Stimulated activated naive B cell treated with anti-CD40 and anti-IgM and Interleukin-4, amounts not matched to agents 10 μg/mL and 1 μg/mL and 100 μg/mL, for 72 hours (primary cell): Measurements from ENCODE around the gene ZNF764.

Experiments
- ATAC-seq, 2 donors: fragments of 150-1000 bp; cut with Tn5 transposase; replicated peaks; 2 replicates each; pipeline ENCODE4 v1.10.0; 2021; ENCODE audit warnings: moderate library complexity in 1 of 2
- DNase-seq: peaks from one replicate; pipeline ENCODE4 v3.0.0; 2021
- H3K27ac Mint-ChIP-seq: one replicate; pipeline ENCODE4 v1.8.0; 2022; ENCODE audit warnings: mild to moderate bottlenecking, mixed read lengths
- H3K27me3 Mint-ChIP-seq, 2 donors: one replicate each; pipeline ENCODE4 v1.8.0; 2022; ENCODE audit warnings: mixed read lengths in 2 of 2
- H3K36me3 Mint-ChIP-seq, 2 donors: one replicate each; pipeline ENCODE4 v1.8.0; 2022; ENCODE audit warnings: mixed read lengths in 2 of 2, mild to moderate bottlenecking in 1 of 2
- H3K4me1 Mint-ChIP-seq, 2 donors: one replicate each; pipeline ENCODE4 v1.8.0; 2022; ENCODE audit warnings: mixed read lengths in 2 of 2, mild to moderate bottlenecking in 1 of 2
- H3K4me3 Mint-ChIP-seq, 2 donors: one replicate each; pipeline ENCODE4 v1.8.0; 2022; ENCODE audit warnings: mild to moderate bottlenecking in 2 of 2, mixed read lengths in 2 of 2, moderate library complexity in 1 of 2
- H3K9me3 Mint-ChIP-seq, 2 donors: one replicate each; pipeline ENCODE4 v1.8.0; 2022; ENCODE audit warnings: mixed read lengths in 2 of 2, mild to moderate bottlenecking in 1 of 2

The ZNF764 gene

GRCh38 chr16:30585022-30585399, 26.8 kb upstream of the ZNF764 start:
- Mint-ChIP-seq H3K4me3 (peak overlapping the region; percentile 96 to 97), H3K36me3 (peaks cover 15 to 17% of the 10 kb centered on the region in 2 donors), H3K4me1 (peaks cover 7 to 33% of the 10 kb centered on the region in 2 donors), H3K9me3 (no peaks in the 10 kb centered on the region), H3K27me3 (no peaks in the 10 kb centered on the region), H3K27ac (peak overlapping the region; percentile 97)
- ATAC-seq (peak; percentile 35 to 43), DNase-seq (no peak)

GRCh38 chr16:30582611-30583340, 24.6 kb upstream of the ZNF764 start:
- Mint-ChIP-seq H3K36me3 (peaks cover 13 to 17% of the 10 kb centered on the region in 2 donors), H3K27ac (peak overlapping the region; percentile 57), H3K27me3 (no peaks in the 10 kb centered on the region), H3K4me3 (no peak overlapping the region), H3K4me1 (peaks cover 7 to 33% of the 10 kb centered on the region in 2 donors), H3K9me3 (no peaks in the 10 kb centered on the region)
- ATAC-seq = no peak
- DNase-seq = no peak

DNA sequence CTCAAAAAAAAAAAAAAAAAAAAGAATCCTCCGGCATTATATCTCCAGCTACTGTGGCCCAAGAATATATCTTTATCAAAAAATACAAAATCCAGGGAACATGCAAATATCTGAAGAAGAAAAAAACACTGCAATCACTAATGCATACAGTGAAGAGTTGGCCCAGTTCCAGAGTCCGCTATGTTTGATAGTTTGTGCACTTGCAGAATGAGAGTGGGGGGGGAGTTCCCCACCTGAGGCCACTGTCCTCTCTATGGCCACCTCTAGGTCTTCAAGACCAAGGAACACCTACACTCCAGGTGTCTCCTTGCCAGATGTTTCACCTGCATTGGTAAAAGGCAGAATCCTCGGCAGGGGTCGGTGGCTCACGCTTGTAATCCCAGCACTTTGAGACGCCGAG, 23.3 kb upstream of the ZNF764 start:
- Mint-ChIP-seq H3K27me3 (no peaks in the 10 kb centered on the region), H3K4me3 (no peak overlapping the region), H3K4me1 (peaks cover 7 to 33% of the 10 kb centered on the region in 2 donors), H3K36me3 (peaks cover 13 to 17% of the 10 kb centered on the region in 2 donors), H3K9me3 (no peaks in the 10 kb centered on the region), H3K27ac (no peak overlapping the region)
- DNase-seq (no peak), ATAC-seq (no peak)

DNA sequence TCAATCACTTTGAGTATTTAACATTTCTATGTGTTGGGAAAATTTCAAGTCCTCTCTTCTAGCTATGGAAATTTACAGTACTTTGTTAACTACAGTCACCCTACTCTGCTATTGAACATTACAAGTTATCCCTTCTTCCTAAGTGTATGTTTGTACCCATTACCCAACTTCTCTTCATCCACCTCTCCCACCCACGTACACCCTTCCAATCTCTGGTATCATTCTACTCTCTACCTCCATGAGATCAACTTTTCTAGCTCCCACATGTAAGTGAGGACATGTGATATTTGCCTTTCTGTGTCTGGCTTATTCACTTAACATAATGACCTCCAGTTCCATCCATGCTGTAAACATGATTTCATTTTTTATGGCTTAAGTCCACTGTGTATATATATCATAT, 16.5 kb upstream of the ZNF764 start:
- Mint-ChIP-seq H3K27me3 (no peaks in the 10 kb centered on the region), H3K9me3 (no peaks in the 10 kb centered on the region), H3K36me3 (peaks cover 0 to 4% of the 10 kb centered on the region in 2 donors), H3K4me1 (peaks cover 8 to 10% of the 10 kb centered on the region in 2 donors), H3K4me3 (no peak overlapping the region), H3K27ac (peak overlapping the region; percentile 22)
- ATAC-seq (no peak), DNase-seq (no peak)

GRCh38 chr16:30571445-30572322, 13.5 kb upstream of the ZNF764 start, which contains the start of gene ZNF688:
Gene ZNF688, minus strand, starts transcription at chr16:30571714. Its CDS starts 85 bp downstream, at chr16:30571629.
- DNase-seq (peak; percentile 92), ATAC-seq (peak; percentile 87 to 91)
- Mint-ChIP-seq H3K36me3 (peaks cover 0 to 4% of the 10 kb centered on the region in 2 donors), H3K4me3 (peak within 1 kb of the TSS; percentile 90 to 96), H3K4me1 (peaks cover 23 to 33% of the 10 kb centered on the region in 2 donors), H3K27ac (peak within 1 kb of the TSS; percentile 97), H3K27me3 (no peaks in the 10 kb centered on the region), H3K9me3 (no peaks in the 10 kb centered on the region)

DNA sequence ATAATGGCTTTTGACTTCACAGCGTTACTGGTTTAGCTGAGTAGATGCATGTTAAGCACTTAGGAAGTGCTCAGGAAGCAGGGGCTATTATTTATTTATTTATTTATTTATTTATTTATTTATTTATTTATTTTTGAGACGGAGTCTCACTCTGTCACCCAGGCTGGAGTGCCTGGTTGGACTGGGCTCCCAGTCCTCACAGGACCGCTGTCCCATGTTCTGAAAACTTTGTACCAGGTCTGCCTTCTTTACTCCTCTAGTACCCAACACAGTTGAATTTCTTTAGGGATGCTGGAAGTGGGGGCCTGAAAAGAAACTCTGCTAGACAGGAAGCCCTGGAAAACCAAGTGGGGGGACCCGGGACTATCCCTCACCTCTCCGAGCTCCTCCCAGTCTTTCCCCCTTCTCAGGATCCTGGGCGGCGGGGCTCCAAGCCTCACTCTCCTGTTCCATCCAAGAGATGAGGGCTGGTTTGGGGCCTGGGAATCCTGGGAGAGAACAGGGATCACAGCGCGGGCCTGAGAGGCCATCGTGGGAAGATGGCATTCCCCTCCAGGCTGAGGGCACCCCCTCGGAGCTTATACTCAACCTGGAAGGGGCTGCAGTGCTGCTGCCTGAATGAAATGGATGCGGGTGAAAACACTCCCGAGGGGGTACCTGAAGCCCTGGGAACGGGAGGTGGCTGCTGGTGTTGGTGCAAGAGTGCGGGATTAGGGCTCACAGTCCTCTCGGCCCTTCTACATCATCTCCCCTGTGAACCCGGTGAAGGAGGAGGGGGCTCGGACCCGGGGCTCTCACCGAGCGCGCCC, 12.7 kb upstream of the ZNF764 start:
- peaks cover 0 to 4% of the 10 kb centered on the region in 2 donors for H3K36me3 Mint-ChIP-seq
- ATAC-seq (no peak), DNase-seq (no peak)

GRCh38 chr16:30569746-30570635, 11.8 kb upstream of the ZNF764 start:
- no peaks in the 10 kb centered on the region for H3K27me3 Mint-ChIP-seq
- peaks cover 23 to 33% of the 10 kb centered on the region in 2 donors for H3K4me1 Mint-ChIP-seq
- peaks cover 0 to 4% of the 10 kb centered on the region in 2 donors for H3K36me3 Mint-ChIP-seq
- H3K9me3 Mint-ChIP-seq = no peaks in the 10 kb centered on the region
- ATAC-seq = no peak
- H3K4me3 Mint-ChIP-seq = no peak overlapping the region
- H3K27ac Mint-ChIP-seq = no peak overlapping the region
- no peak for DNase-seq

More for the DNA sequence above, 12.7 kb upstream of the ZNF764 start:
- peaks cover 23 to 33% of the 10 kb centered on the region in 2 donors for H3K4me1 Mint-ChIP-seq
- H3K4me3 Mint-ChIP-seq = peak overlapping the region; percentile 90 to 96
- H3K27me3 Mint-ChIP-seq = no peaks in the 10 kb centered on the region
- H3K9me3 Mint-ChIP-seq = no peaks in the 10 kb centered on the region
- peak overlapping the region; percentile 97 for H3K27ac Mint-ChIP-seq

GRCh38 chr16:30569281-30569680, 11.1 kb upstream of the ZNF764 start:
- no peak for DNase-seq
- Mint-ChIP-seq H3K27me3 (no peaks in the 10 kb centered on the region), H3K27ac (peak overlapping the region; percentile 44), H3K4me1 (peaks cover 21 to 33% of the 10 kb centered on the region in 2 donors), H3K4me3 (no peak overlapping the region), H3K36me3 (no peaks in the 10 kb centered on the region), H3K9me3 (no peaks in the 10 kb centered on the region)
- ATAC-seq = no peak

- peak; percentile 19 to 35 for ATAC-seq
- peak overlapping the region; percentile 87 for H3K27ac Mint-ChIP-seq
- no peaks in the 10 kb centered on the region for H3K36me3 Mint-ChIP-seq
- peaks cover 20 to 33% of the 10 kb centered on the region in 2 donors for H3K4me1 Mint-ChIP-seq
- DNase-seq = no peak
- no peaks in the 10 kb centered on the region for H3K9me3 Mint-ChIP-seq
- peak overlapping the region in 1 of 2 donors; percentile 36 for H3K4me3 Mint-ChIP-seq
- H3K27me3 Mint-ChIP-seq = no peaks in the 10 kb centered on the region
Measured at GRCh38 chr16:30567991-30568638, 9.9 kb upstream of the ZNF764 start.

DNA sequence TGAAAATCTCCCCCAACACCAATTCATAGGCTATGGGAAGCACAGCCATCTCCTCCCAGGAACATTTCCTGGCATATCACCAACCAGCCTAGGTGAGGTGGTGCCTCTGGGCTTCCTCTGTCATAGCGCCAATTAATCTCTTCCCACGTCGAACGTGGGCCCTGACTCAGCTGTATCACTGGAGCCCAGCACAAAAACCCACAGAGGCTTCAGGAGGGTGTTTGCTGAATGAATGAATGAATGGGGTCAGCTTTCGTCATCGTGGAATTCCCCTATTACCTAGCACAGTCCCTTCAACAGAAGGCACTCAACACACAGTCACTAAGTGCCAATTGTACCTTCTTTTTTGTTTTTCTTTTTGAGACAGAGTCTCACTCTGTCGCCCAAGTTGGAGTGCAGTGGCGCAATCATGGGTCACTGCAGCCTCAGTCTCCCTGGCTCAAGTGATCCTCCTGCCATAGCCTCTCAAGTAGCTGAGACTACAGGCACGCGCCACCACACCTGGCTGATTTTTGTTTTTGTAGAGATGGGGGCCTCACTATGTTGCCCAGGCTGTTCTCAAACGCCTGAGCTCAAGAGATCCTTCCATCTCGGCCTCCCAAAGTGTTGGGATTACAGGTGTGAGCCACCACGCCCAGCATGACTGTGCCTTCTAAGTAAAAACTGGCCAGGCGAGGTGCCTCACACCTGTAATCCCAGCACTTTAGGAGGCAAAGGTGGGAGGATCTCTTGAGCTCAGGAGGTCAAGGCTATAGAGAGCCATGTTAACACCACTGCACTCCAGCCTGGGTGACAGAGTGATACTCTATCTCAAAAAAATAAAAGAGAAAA, 9.2 kb upstream of the ZNF764 start:
- Mint-ChIP-seq H3K9me3 (no peaks in the 10 kb centered on the region), H3K4me1 (peaks cover 19 to 32% of the 10 kb centered on the region in 2 donors), H3K4me3 (no peak overlapping the region), H3K27ac (peak overlapping the region; percentile 87), H3K36me3 (no peaks in the 10 kb centered on the region), H3K27me3 (no peaks in the 10 kb centered on the region)
- ATAC-seq = no peak
- no peak for DNase-seq

DNA sequence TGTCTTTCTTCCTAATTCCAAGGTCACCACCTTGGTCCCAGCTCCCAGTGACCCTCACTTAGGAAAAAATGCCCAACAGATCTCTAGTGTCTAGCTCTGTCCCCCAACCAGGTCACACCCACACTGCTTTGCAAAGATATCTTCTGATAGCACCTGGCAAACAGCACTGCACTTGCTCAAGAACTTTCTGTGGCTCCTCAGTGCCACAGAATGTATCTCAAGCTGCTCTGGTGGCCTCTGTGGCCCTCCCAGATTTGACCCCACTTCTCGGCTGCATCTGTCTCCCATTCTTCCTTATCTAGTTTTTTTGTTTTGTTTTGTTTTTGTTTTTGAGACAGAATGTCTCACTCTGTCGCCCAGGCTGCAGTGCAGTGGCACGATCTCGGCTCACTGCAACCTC, 8.4 kb upstream of the ZNF764 start:
- H3K27ac Mint-ChIP-seq = no peak overlapping the region
- no peaks in the 10 kb centered on the region for H3K9me3 Mint-ChIP-seq

GRCh38 chr16:30565984-30566383, 7.8 kb upstream of the ZNF764 start:
- Mint-ChIP-seq H3K27ac (no peak overlapping the region), H3K4me3 (no peak overlapping the region), H3K9me3 (no peaks in the 10 kb centered on the region), H3K27me3 (no peaks in the 10 kb centered on the region), H3K36me3 (no peaks in the 10 kb centered on the region), H3K4me1 (peaks cover 20 to 35% of the 10 kb centered on the region in 2 donors)
- DNase-seq (no peak), ATAC-seq (no peak)

More for the DNA sequence above, 8.4 kb upstream of the ZNF764 start:
- Mint-ChIP-seq H3K36me3 (no peaks in the 10 kb centered on the region), H3K4me3 (no peak overlapping the region), H3K27me3 (no peaks in the 10 kb centered on the region), H3K4me1 (peaks cover 16 to 33% of the 10 kb centered on the region in 2 donors)
- DNase-seq (no peak), ATAC-seq (no peak)
